Measurements from ENCODE around the gene MXD4.
"Not testable (repeated sequence)": the region's sequence is repeated elsewhere in the genome, so short reads cannot be mapped to it uniquely, and the experiment has no call there.

Gene MXD4

GRCh38 chr4:2226261-2226660 lies 35.6 kb downstream of the MXD4 start:
- DNase-seq (ENCODE audit: low read depth in 2 of 2, low spot score in 1 of 2), result no peak

- DNase-seq (ENCODE audit: low read depth in 2 of 2, low spot score in 1 of 2), result no peak
Observed at GRCh38 chr4:2222838-2223237, 39.1 kb downstream of the MXD4 start.

DNA sequence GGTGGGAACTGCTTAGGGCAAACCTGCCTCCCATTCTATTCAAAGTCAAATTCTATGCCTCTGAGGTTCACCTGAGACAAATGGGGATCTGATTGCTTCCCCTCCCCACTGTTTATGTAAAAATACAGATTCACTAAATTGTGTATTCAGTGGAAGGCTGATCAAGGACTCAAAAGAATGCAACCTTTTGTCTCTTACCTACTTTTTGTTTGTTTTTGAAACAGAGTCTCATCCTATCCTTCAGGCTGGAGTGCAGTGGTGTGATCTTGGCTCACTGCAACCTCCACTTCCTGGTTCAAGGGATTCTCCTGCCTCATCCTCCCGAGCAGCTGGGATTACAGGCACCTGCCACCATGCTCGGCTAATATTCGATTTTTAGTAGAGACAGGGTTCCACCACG lies 40.5 kb downstream of the MXD4 start:
- DNase-seq (ENCODE audit: low read depth in 2 of 2, low spot score in 1 of 2), result not testable (repeated sequence)

DNA sequence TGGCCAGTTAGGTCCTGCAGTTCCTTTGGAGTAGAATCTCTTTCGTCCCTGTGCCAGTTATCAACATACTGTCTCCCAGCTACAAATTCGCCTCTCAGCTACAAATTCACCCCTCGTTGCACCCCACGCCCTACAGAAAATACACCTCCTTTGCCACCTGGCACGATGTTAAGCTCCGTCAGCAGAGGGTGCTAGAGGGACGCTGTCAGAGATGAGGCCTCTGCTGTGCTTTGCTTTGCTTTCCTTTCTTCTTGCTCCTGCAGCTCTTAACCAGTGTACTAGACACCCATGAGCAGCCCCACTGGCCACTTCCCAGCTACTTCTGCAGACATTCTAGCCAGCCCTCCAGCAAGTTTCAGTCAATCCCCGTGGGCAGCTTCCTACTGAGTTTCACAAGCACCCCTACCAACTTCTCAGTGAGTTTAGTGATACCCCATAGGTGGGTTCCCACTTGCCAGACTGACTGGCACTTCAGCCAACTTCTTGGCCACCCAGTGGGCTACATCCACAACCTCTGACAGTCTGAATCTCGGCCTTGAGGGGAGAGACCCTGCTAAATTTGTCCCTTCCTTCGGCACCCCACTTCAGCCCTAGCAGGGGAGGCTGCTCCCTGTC lies 41.8 kb downstream of the MXD4 start:
- DNase-seq (ENCODE audit: low read depth in 2 of 2, low spot score in 1 of 2), result peak; percentile 58 to 66

GRCh38 chr4:2219233-2219760 lies 42.6 kb downstream of the MXD4 start:
- DNase-seq (ENCODE audit: low read depth in 2 of 2, low spot score in 1 of 2), result no peak

DNA sequence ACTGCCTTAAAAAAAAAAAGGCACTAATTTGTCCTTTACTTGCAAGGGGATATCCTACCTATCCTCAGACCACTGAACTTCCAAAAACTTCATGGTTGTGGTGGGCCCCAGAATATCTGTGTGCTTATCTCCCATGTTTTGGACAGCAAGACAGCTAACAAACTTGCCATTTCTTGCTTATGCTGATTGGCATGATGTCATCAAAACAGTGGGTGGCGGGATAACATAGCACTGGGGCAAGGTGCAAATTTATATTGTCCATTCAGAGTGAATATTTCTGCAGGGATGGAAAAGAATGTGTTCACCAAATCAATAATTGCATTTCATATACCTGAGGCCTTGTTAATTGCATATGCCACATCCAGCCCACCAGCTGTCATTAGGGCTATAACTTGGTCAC lies 43.5 kb downstream of the MXD4 start:
- DNase-seq (ENCODE audit: low read depth in 2 of 2, low spot score in 1 of 2), result no peak

- no peak for DNase-seq (ENCODE audit: low read depth in 2 of 2, low spot score in 1 of 2)
Observed at GRCh38 chr4:2217726-2218125, 44.2 kb downstream of the MXD4 start.

DNA sequence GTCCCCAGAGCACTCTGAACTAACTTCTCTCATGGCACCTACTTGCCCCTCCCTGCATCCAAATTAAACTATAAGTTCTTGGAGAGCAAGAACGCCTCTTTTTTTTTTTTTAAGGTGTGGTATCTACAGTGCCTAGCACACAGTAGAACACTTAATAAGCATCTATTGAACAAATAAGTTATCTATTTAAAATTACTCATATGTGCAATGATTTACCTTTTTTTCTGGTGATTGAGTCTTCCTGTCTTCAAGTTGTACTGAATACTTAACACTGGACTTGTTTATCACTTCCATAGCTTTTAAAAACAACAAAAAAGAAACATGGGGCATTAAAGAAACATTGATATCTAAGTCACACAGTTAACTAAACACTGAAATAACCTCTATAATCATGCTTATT lies 49.1 kb downstream of the MXD4 start:
- DNase-seq (ENCODE audit: low read depth in 2 of 2, low spot score in 1 of 2), result no peak

- not testable (repeated sequence) for DNase-seq (ENCODE audit: low read depth in 2 of 2, low spot score in 1 of 2)
Observed at GRCh38 chr4:2202789-2203188, 59.1 kb downstream of the MXD4 start.

Data from stimulated activated CD8-positive, alpha-beta memory T cell treated with anti-CD3 and anti-CD28 coated beads, Interleukin-4, amount 100 ng/mL, for 1 hour (primary cell).